K562 (cell line): Measurements from ENCODE around the gene LIX1L. TPM values are rescaled to one million over a fixed set of nuclear protein-coding genes. Genes with fewer than 3 reads are reported as not detected.

Source experiments
- BCOR ChIP-seq: fragments of 450-650 bp; IDR thresholded peaks from 2 replicates; pipeline ENCODE4 v1.6.1; 2016
- DMBX1 ChIP-seq: fragments of 250-450 bp; sonication (Bioruptor Pico); IDR thresholded peaks from 2 replicates; pipeline ENCODE4 v1.8.0; 2022; ENCODE audit warnings: inconsistent platforms, mild to moderate bottlenecking, moderate library complexity, borderline replicate concordance
- FOXA1 ChIP-seq: fragments of 450-650 bp; IDR thresholded peaks from 2 replicates; pipeline ENCODE4 v1.6.1; 2016; ENCODE audit warnings: mild to moderate bottlenecking, borderline replicate concordance
- GATAD2A ChIP-seq: fragments of 450-650 bp; IDR thresholded peaks from 2 replicates; pipeline ENCODE4 v1.6.1; 2017
- MTA1 ChIP-seq: fragments of 450-650 bp; IDR thresholded peaks from 2 replicates; pipeline ENCODE4 v1.6.1; 2017; ENCODE audit warnings: borderline replicate concordance
- MYC ChIP-seq, 2 experiments: fragments of 250-450 bp in 1 of 2; sonication (Bioruptor Pico) in 1 of 2; IDR thresholded peaks; 2 replicates each; pipeline versions ENCODE4 v1.5.1 to v1.6.1; 2012 to 2021; ENCODE audit warnings: low read depth in 2 of 2, borderline replicate concordance in 1 of 2, improper control_type of control experiment in 1 of 2, low read length in 1 of 2, mild to moderate bottlenecking in 1 of 2, moderate library complexity in 1 of 2
- NR4A1 ChIP-seq, 2 experiments: fragments of 250-450 bp in 1 of 2; fragments of 450-650 bp in 1 of 2; sonication (Bioruptor Pico) in 1 of 2; IDR thresholded peaks; 2 replicates each; pipeline versions ENCODE4 v1.4.0 to v1.6.1; 2016 to 2020; ENCODE audit warnings: mild to moderate bottlenecking in 2 of 2, missing compliant biosample characterization in 1 of 2, missing genetic modification characterization in 1 of 2, moderate library complexity in 1 of 2
- PHF20 ChIP-seq: fragments of 450-650 bp; IDR thresholded peaks from 2 replicates; pipeline ENCODE4 v1.6.1; 2018; ENCODE audit not compliant: partially characterized antibody
- RUNX1 ChIP-seq: sonication (generic); IDR thresholded peaks from 2 replicates; pipeline ENCODE4 v1.6.1; 2016; ENCODE audit warnings: antibody characterized with exemption, low read depth
- SMC3 ChIP-seq: conservative IDR thresholded peaks from 2 replicates; pipeline ENCODE4 v1.6.1; 2011; ENCODE audit warnings: low read depth, low read length, improper control_type of control experiment; ENCODE audit not compliant: insufficient read depth
- SRSF1 ChIP-seq: fragments of 200-400 bp; formaldehyde crosslinking; IDR thresholded peaks from 2 replicates; pipeline ENCODE4 v1.6.1; 2017; ENCODE audit warnings: mild to moderate bottlenecking, low read depth, low read length, moderate library complexity
- ZNF165 ChIP-seq: fragments of 250-450 bp; sonication (Bioruptor Pico); IDR thresholded peaks from 2 replicates; pipeline ENCODE4 v1.4.0; 2020; ENCODE audit warnings: borderline replicate concordance
- polyA plus RNA-seq, 8 experiments: library from polyadenylated mRNA; depleted of rRNA in 4 of 8; stranded (reverse) in 5 of 8; unstranded in 3 of 8; fragments of >200 nt; fragmentation: Nextera tagmentation in 2 of 8; fragmentation: Illumina TruSeq in 1 of 8; extraction: Ambion mirVana in 2 of 8; extraction: Trizol in 1 of 8; gene quantifications; 2 replicates each; pipeline versions ENCODE4 v1.2.1 to v1.2.3, GENCODE V29; 2011 to 2014; ENCODE audit warnings: inconsistent platforms in 1 of 8, missing spikeins in 1 of 8
- total RNA-seq, 7 experiments: library from RNA; depleted of rRNA in 6 of 7; stranded (reverse); fragments of >200 nt in 6 of 7; fragmentation: Illumina TruSeq in 2 of 7; extraction: Trizol in 2 of 7; gene quantifications; 2 replicates each; pipeline versions ENCODE4 v1.2.1 to v1.2.3, GENCODE V29; 2011 to 2021; ENCODE audit warnings: low replicate concordance in 1 of 7
- TF ChIP-seq, protein P1 (sequence below), 3 experiments: IDR thresholded peaks in 2 of 3; conservative IDR thresholded peaks in 1 of 3; 2 replicates each; pipeline ENCODE4 v1.5.1; 2011 to 2012; ENCODE audit warnings: low read length in 3 of 3, mild to moderate bottlenecking in 3 of 3, control low read depth in 2 of 3, improper control_type of control experiment in 1 of 3, inconsistent platforms in 1 of 3, low read depth in 1 of 3, mixed read lengths in 1 of 3, moderate library complexity in 1 of 3; ENCODE audit not compliant: insufficient read depth in 2 of 3
- TF ChIP-seq, protein P2 (sequence below): fragments of 250-450 bp; sonication (Bioruptor Pico); IDR thresholded peaks from 2 replicates; pipeline ENCODE4 v1.5.0; 2021; ENCODE audit warnings: mild to moderate bottlenecking, moderate library complexity
- TF ChIP-seq, protein P3 (sequence below): fragments of 250-450 bp; sonication (Bioruptor Pico); IDR thresholded peaks from 2 replicates; pipeline ENCODE4 v1.8.0; 2022; ENCODE audit warnings: moderate library complexity, mild to moderate bottlenecking, inconsistent platforms
- TF ChIP-seq, protein P4 (sequence below): fragments of 450-650 bp; IDR thresholded peaks from 2 replicates; pipeline ENCODE4 v1.6.1; 2016; ENCODE audit warnings: missing biosample characterization, missing genetic modification characterization
- TF ChIP-seq, protein P5 (sequence below): fragments of 450-650 bp; IDR thresholded peaks from 2 replicates; pipeline ENCODE4 v1.6.1; 2016; ENCODE audit warnings: borderline replicate concordance

The LIX1L gene
- total and polyA plus RNA-seq, 9 of the 15 experiments (the other 6 are each of a cell fraction or from before 2014, with no cell fraction given), result 4.6 to 26.5 (median 12.5) TPM

DNA sequence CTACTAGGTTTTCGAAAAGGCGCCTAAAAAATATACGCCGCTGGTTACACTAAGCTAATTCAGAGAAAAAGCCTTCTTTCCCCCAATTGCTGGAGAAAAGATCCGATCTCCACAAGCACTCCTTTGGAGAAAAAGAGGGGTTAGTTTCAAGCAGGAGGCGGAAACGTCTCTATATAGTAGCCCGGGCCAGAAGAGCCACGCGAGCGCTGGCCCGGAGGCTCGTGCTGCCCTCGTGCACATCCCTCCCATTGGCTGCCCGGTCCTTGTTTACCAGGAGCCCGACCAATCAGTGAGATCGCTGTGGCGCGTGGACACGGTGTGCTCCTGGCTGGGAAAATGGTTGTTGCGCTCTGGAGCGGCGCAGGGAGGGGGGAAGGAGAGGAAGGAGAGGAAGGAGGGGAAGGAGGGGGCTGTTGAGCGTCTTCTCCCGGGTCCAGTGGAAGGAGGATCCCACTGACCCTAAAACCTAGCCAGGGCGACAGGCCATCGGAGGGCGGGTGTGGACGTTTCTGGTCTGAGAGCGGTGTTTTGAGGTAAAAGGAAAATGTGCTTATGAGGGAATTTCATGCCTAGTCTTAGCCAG lies 38.7 kb upstream of the LIX1L start, which contains the start of gene TXNIP (continued):
- TF ChIP-seq, protein P1, sequence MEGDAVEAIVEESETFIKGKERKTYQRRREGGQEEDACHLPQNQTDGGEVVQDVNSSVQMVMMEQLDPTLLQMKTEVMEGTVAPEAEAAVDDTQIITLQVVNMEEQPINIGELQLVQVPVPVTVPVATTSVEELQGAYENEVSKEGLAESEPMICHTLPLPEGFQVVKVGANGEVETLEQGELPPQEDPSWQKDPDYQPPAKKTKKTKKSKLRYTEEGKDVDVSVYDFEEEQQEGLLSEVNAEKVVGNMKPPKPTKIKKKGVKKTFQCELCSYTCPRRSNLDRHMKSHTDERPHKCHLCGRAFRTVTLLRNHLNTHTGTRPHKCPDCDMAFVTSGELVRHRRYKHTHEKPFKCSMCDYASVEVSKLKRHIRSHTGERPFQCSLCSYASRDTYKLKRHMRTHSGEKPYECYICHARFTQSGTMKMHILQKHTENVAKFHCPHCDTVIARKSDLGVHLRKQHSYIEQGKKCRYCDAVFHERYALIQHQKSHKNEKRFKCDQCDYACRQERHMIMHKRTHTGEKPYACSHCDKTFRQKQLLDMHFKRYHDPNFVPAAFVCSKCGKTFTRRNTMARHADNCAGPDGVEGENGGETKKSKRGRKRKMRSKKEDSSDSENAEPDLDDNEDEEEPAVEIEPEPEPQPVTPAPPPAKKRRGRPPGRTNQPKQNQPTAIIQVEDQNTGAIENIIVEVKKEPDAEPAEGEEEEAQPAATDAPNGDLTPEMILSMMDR (IDR thresholded peaks at IDR 0.05 in 2 of 3, conservative IDR thresholded peaks at IDR 0.05 in 1 of 3; ENCODE audit: insufficient read depth in 2 of 3, low read depth in 1 of 3, low read length in 3 of 3), result peak in 1 of 3 experiments; percentile 4; a peak in 1 of 6 replicates
- peak; percentile 62 for TF ChIP-seq MYC (IDR thresholded peaks at IDR 0.05; ENCODE audit: low read depth, low read length)
- no peak for TF ChIP-seq MYC (CRISPR knock-in tag; IDR thresholded peaks at IDR 0.05; ENCODE audit: borderline replicate concordance, low read depth)
- TF ChIP-seq FOXA1, result no peak
- no peak for TF ChIP-seq DMBX1 (CRISPR knock-in tag)
- no peak for TF ChIP-seq MTA1
- no peak for TF ChIP-seq NR4A1 (CRISPR knock-in tag; IDR thresholded peaks at IDR 0.05)
- no peak for TF ChIP-seq NR4A1 (tag; IDR thresholded peaks at IDR 0.05)
- TF ChIP-seq SRSF1, result no peak
- TF ChIP-seq, protein P2, sequence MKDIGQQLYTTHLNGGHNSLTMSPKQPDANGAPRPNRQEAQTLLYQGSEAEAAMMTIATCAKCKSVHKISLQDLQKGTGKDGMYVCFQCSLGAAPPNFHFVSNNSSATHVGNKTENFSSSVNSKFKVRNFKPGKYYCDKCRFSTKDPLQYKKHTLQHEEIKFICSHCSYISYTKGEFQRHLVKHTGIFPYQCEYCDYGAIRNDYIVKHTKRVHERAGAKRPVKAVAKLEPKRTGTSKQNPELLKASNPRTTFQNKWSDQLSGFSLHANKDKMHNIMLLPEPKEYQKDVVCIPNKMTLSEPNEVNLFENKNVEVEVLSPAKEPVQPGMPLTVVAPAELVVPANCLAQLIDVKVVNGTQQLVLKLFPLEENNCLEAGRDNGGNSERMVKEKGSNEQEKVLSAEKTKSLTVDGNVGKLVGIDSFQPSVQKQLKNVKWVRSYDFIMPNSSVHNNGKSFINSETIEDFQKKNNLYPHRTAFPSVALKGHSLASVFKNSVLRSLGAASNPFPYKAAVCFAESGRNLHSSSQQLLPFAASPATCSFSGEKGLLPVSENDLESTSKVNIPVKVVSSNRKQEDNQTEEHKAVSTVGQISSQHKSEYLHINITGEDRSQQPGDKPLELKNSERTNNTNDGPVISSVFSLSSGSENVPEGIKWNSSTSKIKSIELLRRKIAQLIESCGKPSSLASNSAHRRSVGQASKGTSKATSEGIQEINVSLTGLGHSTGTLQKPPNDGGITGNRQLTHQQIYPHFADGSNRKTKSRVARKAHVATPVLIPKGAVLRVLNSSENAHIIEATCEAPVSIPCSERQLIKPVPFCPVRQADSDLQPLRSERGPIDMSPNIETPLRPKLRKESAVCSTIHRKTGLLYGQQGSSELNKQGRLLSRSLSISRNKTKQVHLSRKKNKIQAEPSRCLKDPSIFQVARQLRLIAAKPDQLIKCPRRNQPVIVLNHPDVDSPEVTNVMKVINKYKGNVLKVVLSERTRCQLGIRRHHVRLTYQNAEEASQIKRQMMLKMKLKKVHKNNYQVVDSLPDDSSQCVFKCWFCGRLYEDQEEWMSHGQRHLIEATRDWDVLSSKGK (CRISPR knock-in tag), result no peak
- TF ChIP-seq PHF20, result no peak
- TF ChIP-seq, protein P3, sequence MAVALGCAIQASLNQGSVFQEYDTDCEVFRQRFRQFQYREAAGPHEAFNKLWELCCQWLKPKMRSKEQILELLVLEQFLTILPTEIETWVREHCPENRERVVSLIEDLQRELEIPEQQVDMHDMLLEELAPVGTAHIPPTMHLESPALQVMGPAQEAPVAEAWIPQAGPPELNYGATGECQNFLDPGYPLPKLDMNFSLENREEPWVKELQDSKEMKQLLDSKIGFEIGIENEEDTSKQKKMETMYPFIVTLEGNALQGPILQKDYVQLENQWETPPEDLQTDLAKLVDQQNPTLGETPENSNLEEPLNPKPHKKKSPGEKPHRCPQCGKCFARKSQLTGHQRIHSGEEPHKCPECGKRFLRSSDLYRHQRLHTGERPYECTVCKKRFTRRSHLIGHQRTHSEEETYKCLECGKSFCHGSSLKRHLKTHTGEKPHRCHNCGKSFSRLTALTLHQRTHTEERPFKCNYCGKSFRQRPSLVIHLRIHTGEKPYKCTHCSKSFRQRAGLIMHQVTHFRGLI, result no peak
- TF ChIP-seq, protein P4, sequence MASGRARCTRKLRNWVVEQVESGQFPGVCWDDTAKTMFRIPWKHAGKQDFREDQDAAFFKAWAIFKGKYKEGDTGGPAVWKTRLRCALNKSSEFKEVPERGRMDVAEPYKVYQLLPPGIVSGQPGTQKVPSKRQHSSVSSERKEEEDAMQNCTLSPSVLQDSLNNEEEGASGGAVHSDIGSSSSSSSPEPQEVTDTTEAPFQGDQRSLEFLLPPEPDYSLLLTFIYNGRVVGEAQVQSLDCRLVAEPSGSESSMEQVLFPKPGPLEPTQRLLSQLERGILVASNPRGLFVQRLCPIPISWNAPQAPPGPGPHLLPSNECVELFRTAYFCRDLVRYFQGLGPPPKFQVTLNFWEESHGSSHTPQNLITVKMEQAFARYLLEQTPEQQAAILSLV (tag), result no peak
- TF ChIP-seq RUNX1, result no peak
- peak; percentile 61 for TF ChIP-seq BCOR
- no peak for TF ChIP-seq SMC3
- TF ChIP-seq, protein P5, sequence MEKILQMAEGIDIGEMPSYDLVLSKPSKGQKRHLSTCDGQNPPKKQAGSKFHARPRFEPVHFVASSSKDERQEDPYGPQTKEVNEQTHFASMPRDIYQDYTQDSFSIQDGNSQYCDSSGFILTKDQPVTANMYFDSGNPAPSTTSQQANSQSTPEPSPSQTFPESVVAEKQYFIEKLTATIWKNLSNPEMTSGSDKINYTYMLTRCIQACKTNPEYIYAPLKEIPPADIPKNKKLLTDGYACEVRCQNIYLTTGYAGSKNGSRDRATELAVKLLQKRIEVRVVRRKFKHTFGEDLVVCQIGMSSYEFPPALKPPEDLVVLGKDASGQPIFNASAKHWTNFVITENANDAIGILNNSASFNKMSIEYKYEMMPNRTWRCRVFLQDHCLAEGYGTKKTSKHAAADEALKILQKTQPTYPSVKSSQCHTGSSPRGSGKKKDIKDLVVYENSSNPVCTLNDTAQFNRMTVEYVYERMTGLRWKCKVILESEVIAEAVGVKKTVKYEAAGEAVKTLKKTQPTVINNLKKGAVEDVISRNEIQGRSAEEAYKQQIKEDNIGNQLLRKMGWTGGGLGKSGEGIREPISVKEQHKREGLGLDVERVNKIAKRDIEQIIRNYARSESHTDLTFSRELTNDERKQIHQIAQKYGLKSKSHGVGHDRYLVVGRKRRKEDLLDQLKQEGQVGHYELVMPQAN, result no peak
- peak; percentile 63; the same call in 1 of the 2 replicates for TF ChIP-seq GATAD2A
- TF ChIP-seq ZNF165, result no peak
